Effector memory CD4-positive, alpha-beta T cell (primary cell): ENCODE measurements around the gene ZNF768.

Source experiments
- DNase-seq, 3 donors: peaks; one replicate each; pipeline ENCODE4 v3.0.0-alpha.2; 2020
- H3K27ac ChIP-seq: 2 replicates; pipeline ENCODE4 v1.7.0; 2013; ENCODE audit warnings: mild to moderate bottlenecking, low read length, moderate library complexity; ENCODE audit not compliant: insufficient read depth, poor library complexity, severe bottlenecking
- H3K27me3 ChIP-seq: replicated peaks from 2 replicates; pipeline ENCODE4 v1.7.0; 2013; ENCODE audit warnings: mild to moderate bottlenecking, low read length; ENCODE audit not compliant: insufficient read depth, control insufficient read depth, poor library complexity, severe bottlenecking
- H3K36me3 ChIP-seq: 2 replicates; pipeline ENCODE4 v1.7.0; 2013; ENCODE audit warnings: mild to moderate bottlenecking, low read length, moderate library complexity; ENCODE audit not compliant: control insufficient read depth, insufficient read depth
- H3K4me1 ChIP-seq: 2 replicates; pipeline ENCODE4 v1.7.0; 2013; ENCODE audit warnings: low read length, mild to moderate bottlenecking; ENCODE audit not compliant: control insufficient read depth, insufficient read depth, poor library complexity, severe bottlenecking
- H3K4me3 ChIP-seq: 2 replicates; pipeline ENCODE4 v1.7.0; 2013; ENCODE audit warnings: low read length, low read depth, mild to moderate bottlenecking; ENCODE audit not compliant: insufficient read depth, poor library complexity, severe bottlenecking
- H3K9me3 ChIP-seq: 2 replicates; pipeline ENCODE4 v1.7.0; 2013; ENCODE audit warnings: mild to moderate bottlenecking, low read length, moderate library complexity; ENCODE audit not compliant: control insufficient read depth

ZNF768 gene

GRCh38 chr16:30503403-30504296, 22.7 kb downstream of the ZNF768 start:
- Histone ChIP-seq H3K36me3 (peaks cover 72% of the 10 kb centered on the region), H3K9me3 (no peaks in the 10 kb centered on the region), H3K4me1 (no peaks in the 10 kb centered on the region), H3K4me3 (no peak overlapping the region), H3K27ac (no peak overlapping the region), H3K27me3 (no peaks in the 10 kb centered on the region)
- no peak for DNase-seq

GRCh38 chr16:30499284-30499683, 27.1 kb downstream of the ZNF768 start:
- no peak overlapping the region for H3K27ac ChIP-seq
- H3K36me3 ChIP-seq, result peaks cover 73% of the 10 kb centered on the region
- H3K27me3 ChIP-seq, result no peaks in the 10 kb centered on the region
- H3K9me3 ChIP-seq, result no peaks in the 10 kb centered on the region
- H3K4me3 ChIP-seq, result no peak overlapping the region
- H3K4me1 ChIP-seq, result no peaks in the 10 kb centered on the region
- DNase-seq, result no peak

DNA sequence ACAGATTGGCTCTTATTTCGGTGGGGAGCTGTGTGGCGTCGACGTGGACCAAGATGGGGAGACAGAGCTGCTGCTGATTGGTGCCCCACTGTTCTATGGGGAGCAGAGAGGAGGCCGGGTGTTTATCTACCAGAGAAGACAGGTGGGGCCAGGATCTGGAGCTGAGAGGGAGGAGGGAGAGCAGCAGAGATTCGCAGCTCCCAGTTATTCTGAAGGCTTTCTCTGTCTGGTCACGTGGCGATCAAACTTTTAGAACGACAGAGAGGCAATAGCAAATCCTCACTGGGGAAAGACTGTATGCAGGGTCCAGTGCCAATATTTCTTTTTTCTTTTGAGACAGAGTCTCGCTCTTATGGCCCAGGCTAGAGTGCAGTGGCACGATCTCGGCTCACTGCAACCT, 31.7 kb downstream of the ZNF768 start:
- H3K36me3 ChIP-seq, result peaks cover 69% of the 10 kb centered on the region
- no peak for DNase-seq
- H3K27ac ChIP-seq, result no peak overlapping the region
- H3K27me3 ChIP-seq, result no peaks in the 10 kb centered on the region
- peaks cover 3% of the 10 kb centered on the region for H3K4me1 ChIP-seq
- no peak overlapping the region for H3K4me3 ChIP-seq
- no peaks in the 10 kb centered on the region for H3K9me3 ChIP-seq

- H3K27me3 ChIP-seq, result no peaks in the 10 kb centered on the region
- H3K27ac ChIP-seq, result no peak overlapping the region
- no peak overlapping the region for H3K4me3 ChIP-seq
- no peaks in the 10 kb centered on the region for H3K9me3 ChIP-seq
- no peak for DNase-seq
- peaks cover 71% of the 10 kb centered on the region for H3K36me3 ChIP-seq
- peaks cover 3% of the 10 kb centered on the region for H3K4me1 ChIP-seq
Observed at GRCh38 chr16:30493941-30494488, 32.4 kb downstream of the ZNF768 start.

DNA sequence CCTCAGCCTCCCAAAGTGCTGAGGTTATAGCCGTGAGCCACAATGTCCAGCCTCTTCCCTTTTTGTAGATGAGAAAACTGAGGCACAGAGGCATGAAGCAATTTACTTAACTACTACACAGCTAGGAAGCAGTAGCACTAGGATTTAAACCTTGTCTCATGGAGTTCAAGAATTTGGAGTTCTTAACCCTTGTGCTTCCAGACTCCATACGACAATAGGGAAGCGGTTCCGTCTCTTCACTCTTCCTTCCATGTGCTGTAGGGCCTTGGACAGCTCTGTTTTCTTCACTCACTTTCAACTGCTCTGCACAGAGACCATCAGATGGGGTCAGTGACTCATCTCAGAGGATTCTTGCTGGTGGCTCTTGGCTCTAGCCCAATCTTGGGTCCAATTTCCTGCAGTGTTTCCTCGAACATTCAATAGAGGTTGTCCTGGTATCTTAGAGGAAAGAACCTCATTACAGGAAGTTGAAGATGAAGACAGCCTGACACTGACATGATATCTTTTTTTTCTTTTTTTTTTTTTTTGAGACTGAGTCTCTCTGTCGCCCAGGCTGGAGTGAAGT, 34.5 kb downstream of the ZNF768 start:
- Histone ChIP-seq H3K27ac (no peak overlapping the region), H3K4me3 (no peak overlapping the region), H3K9me3 (no peaks in the 10 kb centered on the region), H3K4me1 (peaks cover 3% of the 10 kb centered on the region), H3K27me3 (no peaks in the 10 kb centered on the region), H3K36me3 (peaks cover 74% of the 10 kb centered on the region)
- DNase-seq, result no peak

DNA sequence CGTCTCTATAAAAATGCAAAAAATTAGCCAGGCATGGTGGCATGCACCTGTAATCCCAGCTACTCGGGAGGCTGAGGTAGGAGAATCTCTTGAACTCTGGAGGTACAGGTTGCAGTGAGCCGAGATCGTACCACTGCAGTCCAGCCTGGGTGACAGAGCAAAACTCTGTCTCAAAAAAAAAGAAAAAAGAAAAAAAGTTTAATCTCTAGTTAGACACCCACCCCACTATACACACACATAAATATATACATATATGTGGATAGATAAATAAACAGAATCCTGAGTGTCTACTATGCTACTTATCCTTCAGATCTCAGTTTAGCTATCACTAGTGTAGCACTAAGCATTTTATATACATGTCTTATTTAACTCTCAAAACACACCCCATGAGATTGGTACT, 35.1 kb downstream of the ZNF768 start:
- peaks cover 74% of the 10 kb centered on the region for H3K36me3 ChIP-seq

DNA sequence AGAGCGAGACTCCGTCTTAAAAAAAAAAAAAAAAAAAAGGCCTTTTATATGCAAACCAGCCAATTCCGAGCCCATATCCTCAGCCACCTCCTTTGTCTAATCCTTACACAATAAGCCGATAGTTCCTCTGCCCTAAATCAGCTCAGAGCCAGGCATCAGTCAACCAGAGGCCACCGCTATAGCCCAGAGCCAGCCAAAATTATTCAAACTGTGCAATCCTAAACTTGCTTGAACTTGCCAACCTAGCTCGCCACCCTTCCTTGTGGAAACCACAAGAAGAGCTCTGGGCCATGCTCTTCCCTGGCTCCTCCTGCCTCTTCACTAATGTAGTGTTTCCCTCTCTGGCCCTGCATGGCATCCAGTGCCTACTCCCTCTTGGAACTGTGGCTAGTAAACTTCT, 36.2 kb downstream of the ZNF768 start:
- Histone ChIP-seq H3K27ac (no peak overlapping the region), H3K27me3 (no peaks in the 10 kb centered on the region), H3K4me1 (peaks cover 3% of the 10 kb centered on the region), H3K4me3 (no peak overlapping the region), H3K9me3 (no peaks in the 10 kb centered on the region), H3K36me3 (peaks cover 78% of the 10 kb centered on the region)
- DNase-seq, result no peak

More for the DNA sequence above, 35.1 kb downstream of the ZNF768 start:
- no peak for DNase-seq
- Histone ChIP-seq H3K4me1 (peaks cover 3% of the 10 kb centered on the region), H3K4me3 (no peak overlapping the region), H3K27me3 (no peaks in the 10 kb centered on the region), H3K27ac (no peak overlapping the region), H3K9me3 (no peaks in the 10 kb centered on the region)

DNA sequence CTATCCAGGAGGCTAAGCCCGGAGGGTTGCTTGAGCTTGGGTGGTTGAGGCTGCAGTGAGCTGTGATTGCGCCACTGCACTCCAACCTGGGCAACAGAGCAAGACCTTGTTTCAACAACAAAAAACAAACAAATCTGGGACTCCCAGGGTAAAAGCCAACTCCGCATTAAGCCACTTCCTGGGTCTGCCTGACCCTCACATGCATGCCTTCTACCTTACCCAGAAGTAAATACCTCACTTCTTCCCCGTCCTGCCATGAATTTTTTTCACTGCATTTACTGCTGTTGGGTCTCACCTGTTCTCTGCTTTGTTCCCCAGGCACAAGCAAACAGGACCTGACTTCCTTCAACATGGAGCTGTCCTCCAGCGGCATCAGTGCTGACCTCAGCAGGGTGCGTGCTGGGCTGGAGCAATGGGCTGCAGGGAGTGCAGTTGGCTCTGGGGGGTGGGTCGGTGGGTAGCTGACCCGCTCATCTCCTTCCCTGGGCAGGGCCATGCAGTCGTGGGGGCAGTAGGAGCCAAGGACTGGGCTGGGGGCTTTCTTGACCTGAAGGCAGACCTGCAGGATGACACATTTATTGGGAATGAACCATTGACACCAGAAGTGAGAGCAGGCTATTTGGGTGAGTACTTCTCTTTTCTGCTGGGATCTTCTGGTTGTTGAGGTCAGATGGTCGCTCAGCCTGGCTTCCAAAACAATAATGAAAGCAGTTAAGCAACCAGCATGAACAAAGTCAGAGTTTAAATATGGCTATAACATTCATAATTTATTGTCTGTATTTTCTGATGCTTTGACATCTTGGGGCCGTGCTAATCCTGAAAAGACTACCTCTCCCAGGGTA, 37.4 kb downstream of the ZNF768 start:
- Histone ChIP-seq H3K27ac (no peak overlapping the region), H3K4me1 (peaks cover 3% of the 10 kb centered on the region), H3K36me3 (peaks cover 79% of the 10 kb centered on the region), H3K9me3 (no peaks in the 10 kb centered on the region), H3K4me3 (no peak overlapping the region), H3K27me3 (no peaks in the 10 kb centered on the region)
- DNase-seq, result no peak

DNA sequence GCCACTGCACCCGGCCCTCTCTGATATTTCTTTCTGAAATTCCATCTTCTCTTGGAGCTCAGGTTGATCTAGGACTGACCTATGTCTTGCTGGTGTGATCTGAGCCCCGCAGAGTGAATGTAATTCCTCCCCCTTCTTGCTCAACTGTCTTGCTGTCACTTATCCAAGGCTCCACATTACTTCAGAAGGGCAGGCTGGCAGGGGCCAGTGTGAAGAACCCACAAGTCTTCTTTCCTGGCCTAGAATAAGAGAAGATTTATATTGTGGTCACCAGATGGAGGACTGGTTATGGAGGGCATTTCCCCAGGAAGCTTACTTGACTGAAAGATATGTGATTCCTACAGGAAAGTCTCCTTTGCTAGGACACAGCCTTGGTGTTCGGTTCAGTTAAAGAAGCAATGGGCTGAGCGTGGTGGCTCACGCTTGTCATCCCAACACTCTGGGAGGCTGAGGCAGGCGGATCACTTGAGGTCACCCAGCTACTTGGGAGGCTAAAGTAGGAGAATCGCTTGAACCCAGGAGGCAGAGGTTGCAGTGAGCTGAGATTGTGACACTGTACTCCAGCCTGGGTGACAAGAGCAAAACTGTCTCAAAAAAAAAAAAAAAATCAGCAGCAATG, 40.4 kb downstream of the ZNF768 start:
- Histone ChIP-seq H3K27me3 (no peaks in the 10 kb centered on the region), H3K9me3 (no peaks in the 10 kb centered on the region), H3K36me3 (peaks cover 90% of the 10 kb centered on the region), H3K4me3 (no peak overlapping the region), H3K4me1 (no peaks in the 10 kb centered on the region), H3K27ac (no peak overlapping the region)
- DNase-seq, result no peak
